Skeletal muscle satellite cell (primary cell): ENCODE measurements around the gene CYB5RL.
"Not testable (repeated sequence)": the region's sequence is repeated elsewhere in the genome, so short reads cannot be mapped to it uniquely, and the experiment has no call there.

Source experiments
- H3K27me3 ChIP-seq: 2 replicates; pipeline ENCODE4 v1.7.0; 2013; ENCODE audit warnings: low read length; ENCODE audit not compliant: control insufficient read depth, insufficient read depth
- H3K36me3 ChIP-seq: 2 replicates; pipeline ENCODE4 v1.7.0; 2013; ENCODE audit warnings: mild to moderate bottlenecking, control low read depth, low read length; ENCODE audit not compliant: insufficient read depth
- H3K4me1 ChIP-seq: 2 replicates; pipeline ENCODE4 v1.7.0; 2013; ENCODE audit warnings: low read length; ENCODE audit not compliant: control insufficient read depth, insufficient read depth
- H3K4me2 ChIP-seq: 2 replicates; pipeline ENCODE4 v1.7.0; 2013; ENCODE audit warnings: mild to moderate bottlenecking, low read length
- H3K4me3 ChIP-seq: 2 replicates; pipeline ENCODE4 v1.7.0; 2013; ENCODE audit warnings: low read length
- H3K9ac ChIP-seq: 2 replicates; pipeline ENCODE4 v1.7.0; 2013; ENCODE audit warnings: mild to moderate bottlenecking, low read depth, low read length, moderate library complexity
- H3K9me3 ChIP-seq: replicated peaks from 2 replicates; pipeline ENCODE4 v1.7.0; 2013; ENCODE audit warnings: mild to moderate bottlenecking, control low read depth, low read length

The CYB5RL gene

GRCh38 chr1:54167422-54168139 lies 32.2 kb downstream of the CYB5RL start:
- H3K4me1 ChIP-seq = peaks cover 8% of the 10 kb centered on the region
- H3K36me3 ChIP-seq = no peaks in the 10 kb centered on the region
- no peak overlapping the region for H3K4me2 ChIP-seq
- no peak overlapping the region for H3K4me3 ChIP-seq
- no peak overlapping the region for H3K9ac ChIP-seq
- no peaks in the 10 kb centered on the region for H3K27me3 ChIP-seq
- no peaks in the 10 kb centered on the region for H3K9me3 ChIP-seq

- not testable (repeated sequence) for H3K4me1 ChIP-seq, H3K36me3 ChIP-seq, H3K4me3 ChIP-seq, H3K9me3 ChIP-seq, H3K4me2 ChIP-seq, H3K27me3 ChIP-seq, H3K9ac ChIP-seq
These were observed 33.5 kb downstream of the CYB5RL start for GRCh38 chr1:54166357-54166756.

- H3K4me2 ChIP-seq = no peak overlapping the region
- no peak overlapping the region for H3K4me3 ChIP-seq
- H3K36me3 ChIP-seq = no peaks in the 10 kb centered on the region
- peaks cover 8% of the 10 kb centered on the region for H3K4me1 ChIP-seq
- H3K27me3 ChIP-seq = peaks cover 8% of the 10 kb centered on the region
- H3K9ac ChIP-seq = no peak overlapping the region
- no peaks in the 10 kb centered on the region for H3K9me3 ChIP-seq
These were observed 34.7 kb downstream of the CYB5RL start for GRCh38 chr1:54165146-54165545.

GRCh38 chr1:54163573-54163972 lies 36.3 kb downstream of the CYB5RL start:
- Histone ChIP-seq H3K9ac (no peak overlapping the region), H3K4me2 (no peak overlapping the region), H3K27me3 (peaks cover 8% of the 10 kb centered on the region), H3K4me1 (peaks cover 8% of the 10 kb centered on the region), H3K9me3 (no peaks in the 10 kb centered on the region), H3K4me3 (no peak overlapping the region), H3K36me3 (no peaks in the 10 kb centered on the region)

DNA sequence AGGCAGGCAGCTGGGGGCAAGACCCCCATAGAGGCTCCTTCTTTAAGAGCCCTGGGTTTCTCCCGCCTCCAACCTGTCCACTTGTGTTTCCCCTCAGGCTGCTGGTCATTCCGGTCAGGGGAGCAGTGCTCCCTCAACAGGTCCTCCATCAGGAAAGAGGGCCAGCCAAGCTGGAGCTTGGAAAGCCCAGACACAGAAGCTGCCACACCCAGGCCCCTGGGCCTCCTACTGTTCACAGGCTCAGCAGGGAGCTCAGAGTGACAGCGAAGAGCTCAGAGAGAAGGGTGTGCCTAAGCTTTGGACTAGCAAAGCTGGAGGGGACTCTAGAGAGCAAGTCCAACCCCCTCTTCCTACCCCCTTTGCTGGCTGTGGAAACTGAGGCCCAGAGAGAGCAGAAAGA lies 36.8 kb downstream of the CYB5RL start:
- H3K4me3 ChIP-seq = no peak overlapping the region
- H3K9me3 ChIP-seq = no peaks in the 10 kb centered on the region
- no peak overlapping the region for H3K4me2 ChIP-seq
- H3K4me1 ChIP-seq = peaks cover 12% of the 10 kb centered on the region
- no peaks in the 10 kb centered on the region for H3K36me3 ChIP-seq
- H3K9ac ChIP-seq = no peak overlapping the region
- H3K27me3 ChIP-seq = peaks cover 8% of the 10 kb centered on the region

- H3K27me3 ChIP-seq = peaks cover 8% of the 10 kb centered on the region
These were observed 38.2 kb downstream of the CYB5RL start for GRCh38 chr1:54161495-54162168.

DNA sequence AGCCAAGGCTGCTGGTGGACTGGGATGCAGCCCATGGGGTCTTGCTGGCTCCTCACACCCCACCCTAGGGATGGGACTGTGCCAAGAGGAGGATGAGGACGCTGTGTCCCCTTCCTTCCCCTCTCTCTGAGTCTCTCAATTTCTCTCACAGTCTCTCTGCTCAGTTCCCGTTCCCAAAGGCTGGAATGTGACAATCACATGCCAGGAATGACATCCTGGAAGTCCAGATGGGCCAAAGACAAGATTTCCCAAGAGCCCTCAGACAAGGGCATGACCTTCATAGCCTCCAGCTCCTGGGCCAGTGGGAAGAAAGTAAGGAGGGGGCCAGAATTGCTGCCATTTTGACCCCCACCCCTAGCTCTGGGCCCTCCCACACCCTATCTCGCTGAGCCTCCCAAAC lies 39.5 kb downstream of the CYB5RL start:
- Histone ChIP-seq H3K9ac (no peak overlapping the region), H3K4me2 (no peak overlapping the region), H3K36me3 (no peaks in the 10 kb centered on the region), H3K27me3 (peaks cover 8% of the 10 kb centered on the region), H3K4me1 (peaks cover 10% of the 10 kb centered on the region), H3K9me3 (no peaks in the 10 kb centered on the region), H3K4me3 (no peak overlapping the region)

More at GRCh38 chr1:54161495-54162168, 38.2 kb downstream of the CYB5RL start:
- H3K4me2 ChIP-seq = no peak overlapping the region
- H3K9ac ChIP-seq = no peak overlapping the region
- H3K4me1 ChIP-seq = peaks cover 10% of the 10 kb centered on the region
- H3K9me3 ChIP-seq = no peaks in the 10 kb centered on the region
- H3K4me3 ChIP-seq = no peak overlapping the region
- no peaks in the 10 kb centered on the region for H3K36me3 ChIP-seq

DNA sequence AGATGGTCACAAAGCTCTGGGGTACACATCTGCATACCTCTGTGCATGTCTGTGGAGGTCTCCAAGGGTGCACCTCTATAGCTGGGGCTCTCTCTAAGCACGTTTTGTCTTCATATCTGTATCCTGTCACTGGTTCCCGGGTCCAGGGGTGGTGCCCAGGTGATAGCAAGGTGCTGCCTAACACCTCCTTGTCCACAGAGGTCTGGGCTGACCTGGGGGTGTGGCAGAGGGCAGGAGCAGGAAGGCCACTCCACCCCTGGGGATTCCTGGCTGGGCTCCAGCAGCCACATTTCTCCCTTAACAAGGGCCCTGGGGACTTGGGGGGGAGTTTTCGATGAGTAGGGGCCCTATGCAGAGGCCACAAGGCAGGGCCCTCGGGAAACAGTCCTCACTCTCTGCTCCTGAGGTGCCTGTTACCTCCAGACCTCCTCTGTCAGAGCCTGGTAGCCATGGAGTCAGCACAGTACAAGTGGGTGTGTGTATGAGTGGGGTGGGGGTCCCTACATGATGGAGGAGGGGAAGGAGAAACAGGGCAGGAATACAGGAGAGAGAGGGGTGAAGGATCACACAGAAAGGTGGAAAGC lies 40.0 kb downstream of the CYB5RL start:
- H3K4me2 ChIP-seq = no peak overlapping the region
- H3K9me3 ChIP-seq = no peaks in the 10 kb centered on the region
- H3K9ac ChIP-seq = no peak overlapping the region
- H3K4me3 ChIP-seq = no peak overlapping the region
- H3K4me1 ChIP-seq = peaks cover 10% of the 10 kb centered on the region
- no peaks in the 10 kb centered on the region for H3K36me3 ChIP-seq
- peaks cover 8% of the 10 kb centered on the region for H3K27me3 ChIP-seq

- H3K4me2 ChIP-seq = no peak overlapping the region
- H3K4me3 ChIP-seq = no peak overlapping the region
- H3K9me3 ChIP-seq = no peaks in the 10 kb centered on the region
- peaks cover 20% of the 10 kb centered on the region for H3K4me1 ChIP-seq
- no peak overlapping the region for H3K9ac ChIP-seq
- H3K36me3 ChIP-seq = no peaks in the 10 kb centered on the region
- peaks cover 8% of the 10 kb centered on the region for H3K27me3 ChIP-seq
These were observed 41.8 kb downstream of the CYB5RL start for GRCh38 chr1:54158071-54158470.

GRCh38 chr1:54157401-54157800 lies 42.4 kb downstream of the CYB5RL start:
- peaks cover 8% of the 10 kb centered on the region for H3K27me3 ChIP-seq
- no peak overlapping the region for H3K9ac ChIP-seq
- H3K4me2 ChIP-seq = no peak overlapping the region

DNA sequence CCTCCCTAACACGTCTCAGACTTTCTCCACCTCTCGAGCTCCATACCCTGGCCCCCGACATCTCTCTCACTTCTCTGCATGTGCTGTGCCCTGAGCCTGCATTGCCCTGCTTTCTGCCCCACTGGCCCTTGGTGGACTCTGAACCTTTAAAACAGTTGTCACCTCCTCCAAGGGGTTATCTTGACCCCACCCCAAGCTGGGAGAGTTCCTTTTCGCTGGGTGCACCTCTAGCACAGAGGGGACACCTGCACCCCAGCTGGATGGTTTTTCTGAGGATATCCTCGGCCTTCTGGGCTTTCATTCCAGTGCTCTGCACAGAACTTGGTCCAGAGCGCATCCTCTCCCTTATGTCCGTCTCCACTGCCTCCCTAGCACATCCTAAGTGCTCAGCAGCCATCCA lies 42.8 kb downstream of the CYB5RL start:
- peaks cover 21% of the 10 kb centered on the region for H3K4me1 ChIP-seq
- no peak overlapping the region for H3K4me2 ChIP-seq
- no peak overlapping the region for H3K4me3 ChIP-seq
- no peaks in the 10 kb centered on the region for H3K36me3 ChIP-seq
- H3K27me3 ChIP-seq = peaks cover 8% of the 10 kb centered on the region
- H3K9ac ChIP-seq = no peak overlapping the region
- no peaks in the 10 kb centered on the region for H3K9me3 ChIP-seq

More at GRCh38 chr1:54157401-54157800, 42.4 kb downstream of the CYB5RL start:
- peaks cover 21% of the 10 kb centered on the region for H3K4me1 ChIP-seq
- H3K36me3 ChIP-seq = no peaks in the 10 kb centered on the region
- no peaks in the 10 kb centered on the region for H3K9me3 ChIP-seq
- no peak overlapping the region for H3K4me3 ChIP-seq
